Psoas muscle (tissue), 8 donors: ENCODE results near the gene WNT9B. TPM values are rescaled to one million over a fixed set of nuclear protein-coding genes. Genes with fewer than 3 reads are reported as not detected.

Experiments used
- ATAC-seq, 4 donors: fragments of 200-7000 bp; cut with Tn5 transposase; one replicate each; pipeline ENCODE4 v1.9.1; 2020; ENCODE audit warnings: moderate library complexity in 3 of 4, mild to moderate bottlenecking in 2 of 4
- DNase-seq, 2 donors: peaks; one replicate each; pipeline ENCODE4 v3.0.0-alpha.2; 2020
- H3K27ac ChIP-seq: fragments of 200-600 bp; one replicate; pipeline ENCODE4 v1.8.0; 2022
- H3K27me3 ChIP-seq, 3 donors: fragments of 200-600 bp in 1 of 3; one replicate each; pipeline versions ENCODE4 v1.6.1 to v1.8.0; 2013 to 2022; ENCODE audit warnings: low read length in 2 of 3, mild to moderate bottlenecking in 2 of 3, moderate library complexity in 1 of 3; ENCODE audit not compliant: insufficient read depth in 3 of 3
- H3K36me3 ChIP-seq, 2 donors: fragments of 200-600 bp in 1 of 2; one replicate each; pipeline versions ENCODE4 v1.6.1 to v1.8.0; 2013 to 2022; ENCODE audit warnings: low read depth in 1 of 2, mild to moderate bottlenecking in 1 of 2, moderate library complexity in 1 of 2; ENCODE audit not compliant: insufficient read depth in 1 of 2
- H3K4me1 ChIP-seq: fragments of 200-600 bp; one replicate; pipeline ENCODE4 v1.8.0; 2022
- H3K4me3 ChIP-seq: fragments of 200-600 bp; one replicate; pipeline ENCODE4 v1.8.0; 2022; ENCODE audit warnings: mild to moderate bottlenecking
- H3K9me3 ChIP-seq: fragments of 200-600 bp; one replicate; pipeline ENCODE4 v1.8.0; 2022
- WGBS, 3 donors: extraction: QIAGEN DNeasy Blood & Tissue Kit; methylation state at CpG; one replicate each; pipeline versions ENCODE4 v1.1.6 to v1.1.7; 2013; 5-methylcytosine and 5-hydroxymethylcytosine counted together
- intact Hi-C, 2 donors: fragments of 100-400 bp; cut with DNase I; formaldehyde crosslinking; loops; one replicate each; pipeline versions ENCODE4 v1.11.0 to v1.14.2; 2022
- polyA plus RNA-seq, 3 donors: library from polyadenylated mRNA; stranded (reverse); fragments of 200-250 nt; gene quantifications; one replicate each; pipeline ENCODE4 v1.2.3, GENCODE V29; 2013
- total RNA-seq, 4 donors: library from RNA; stranded (reverse); fragmentation: NEBNext Ultra II Directional in 2 of 4; extraction: Animal tissue kit (Norgen Biotek cat#: 25700) in 2 of 4; gene quantifications; one replicate each; pipeline versions ENCODE4 v1.2.1 to v1.2.4, GENCODE V29; 2021 to 2023
- TF ChIP-seq, protein P1 (sequence below): fragments of 200-600 bp; IDR thresholded peaks from one replicate; pipeline ENCODE4 v1.8.0; 2022; ENCODE audit warnings: antibody characterized with exemption
- donor health status: healthy with polysubstance abuse.
- donor health status: DM: no; HTN: no; CAD: no; lungs with moderate emphysema.
- donor health status: Bipolar disorder and iron deficiency.
- donor health status: healthy.
- donor health status: DM: yes; HTN: yes; CAD: no.
- donor health status: DM: no; HTN: no; CAD: no.
- donor health status: DM: no; HTN: no; CAD: no.
- donor health status: DM: yes; HTN: yes; CAD: no.

WNT9B gene
- total and polyA plus RNA-seq, 7 donors, result 0.05 to 0.32 (median 0.13) TPM; not detected in 3

- ATAC-seq (peak in 1 of 4 donors; percentile 25), DNase-seq (peak in 1 of 2 donors; percentile 30)
- intact Hi-C loops, result no loop called here
- TF ChIP-seq, protein P1, sequence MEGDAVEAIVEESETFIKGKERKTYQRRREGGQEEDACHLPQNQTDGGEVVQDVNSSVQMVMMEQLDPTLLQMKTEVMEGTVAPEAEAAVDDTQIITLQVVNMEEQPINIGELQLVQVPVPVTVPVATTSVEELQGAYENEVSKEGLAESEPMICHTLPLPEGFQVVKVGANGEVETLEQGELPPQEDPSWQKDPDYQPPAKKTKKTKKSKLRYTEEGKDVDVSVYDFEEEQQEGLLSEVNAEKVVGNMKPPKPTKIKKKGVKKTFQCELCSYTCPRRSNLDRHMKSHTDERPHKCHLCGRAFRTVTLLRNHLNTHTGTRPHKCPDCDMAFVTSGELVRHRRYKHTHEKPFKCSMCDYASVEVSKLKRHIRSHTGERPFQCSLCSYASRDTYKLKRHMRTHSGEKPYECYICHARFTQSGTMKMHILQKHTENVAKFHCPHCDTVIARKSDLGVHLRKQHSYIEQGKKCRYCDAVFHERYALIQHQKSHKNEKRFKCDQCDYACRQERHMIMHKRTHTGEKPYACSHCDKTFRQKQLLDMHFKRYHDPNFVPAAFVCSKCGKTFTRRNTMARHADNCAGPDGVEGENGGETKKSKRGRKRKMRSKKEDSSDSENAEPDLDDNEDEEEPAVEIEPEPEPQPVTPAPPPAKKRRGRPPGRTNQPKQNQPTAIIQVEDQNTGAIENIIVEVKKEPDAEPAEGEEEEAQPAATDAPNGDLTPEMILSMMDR, result no peak
- 54 to 64% (median 56%) methylated on average over 17 of the region's 17 CpGs for WGBS, 3 donors
- no peak overlapping the region for H3K4me3 ChIP-seq
- no peaks in the 10 kb centered on the region for H3K4me1 ChIP-seq
- no peaks in the 10 kb centered on the region for H3K36me3 ChIP-seq
- H3K27me3 ChIP-seq, result no peaks in the 10 kb centered on the region
- no peaks in the 10 kb centered on the region for H3K9me3 ChIP-seq
- H3K27ac ChIP-seq, result no peak overlapping the region
Measured at GRCh38 chr17:46832945-46833839, 18.2 kb upstream of the WNT9B start.

GRCh38 chr17:46833840-46834208 is 17.6 kb upstream of the WNT9B start:
- no peak for ATAC-seq
- no peak for DNase-seq
- no peaks in the 10 kb centered on the region for H3K27me3 ChIP-seq
- TF ChIP-seq, protein P1, result no peak
- no peaks in the 10 kb centered on the region for H3K4me1 ChIP-seq
- WGBS, 3 donors, result 83 to 90% (median 86%) methylated on average over 2 of the region's 2 CpGs
- H3K9me3 ChIP-seq, result no peaks in the 10 kb centered on the region
- no peak overlapping the region for H3K4me3 ChIP-seq
- intact Hi-C loops, result no loop called here
- H3K27ac ChIP-seq, result no peak overlapping the region
- no peaks in the 10 kb centered on the region for H3K36me3 ChIP-seq

- TF ChIP-seq, protein P1, result no peak
- DNase-seq, result peak in 1 of 2 donors; percentile 12
- intact Hi-C loops, result no loop called here
- Histone ChIP-seq H3K27ac (no peak overlapping the region), H3K4me1 (no peaks in the 10 kb centered on the region), H3K36me3 (no peaks in the 10 kb centered on the region), H3K9me3 (no peaks in the 10 kb centered on the region), H3K4me3 (no peak overlapping the region), H3K27me3 (no peaks in the 10 kb centered on the region)
- ATAC-seq, result no peak
- WGBS, 3 donors, result 98 to 100% (median 100%) methylated on average over 3 of the region's 3 CpGs
Measured at GRCh38 chr17:46834846-46835245, 16.5 kb upstream of the WNT9B start.

GRCh38 chr17:46836500-46836899 is 14.9 kb upstream of the WNT9B start:
- TF ChIP-seq, protein P1, result no peak
- no peaks in the 10 kb centered on the region for H3K4me1 ChIP-seq
- ATAC-seq (no peak), DNase-seq (peak in 1 of 2 donors; percentile 29)
- intact Hi-C loops, result no loop called here
- 87 to 92% (median 89%) methylated on average over 2 of the region's 2 CpGs for WGBS, 3 donors
- no peak overlapping the region for H3K27ac ChIP-seq
- H3K9me3 ChIP-seq, result no peaks in the 10 kb centered on the region
- H3K27me3 ChIP-seq, result peaks cover 0 to 9% (median 1%) of the 10 kb centered on the region in 3 donors
- H3K36me3 ChIP-seq, result no peaks in the 10 kb centered on the region
- H3K4me3 ChIP-seq, result no peak overlapping the region
